ENCODE results near the gene ATP10A.

The ATP10A gene

DNA sequence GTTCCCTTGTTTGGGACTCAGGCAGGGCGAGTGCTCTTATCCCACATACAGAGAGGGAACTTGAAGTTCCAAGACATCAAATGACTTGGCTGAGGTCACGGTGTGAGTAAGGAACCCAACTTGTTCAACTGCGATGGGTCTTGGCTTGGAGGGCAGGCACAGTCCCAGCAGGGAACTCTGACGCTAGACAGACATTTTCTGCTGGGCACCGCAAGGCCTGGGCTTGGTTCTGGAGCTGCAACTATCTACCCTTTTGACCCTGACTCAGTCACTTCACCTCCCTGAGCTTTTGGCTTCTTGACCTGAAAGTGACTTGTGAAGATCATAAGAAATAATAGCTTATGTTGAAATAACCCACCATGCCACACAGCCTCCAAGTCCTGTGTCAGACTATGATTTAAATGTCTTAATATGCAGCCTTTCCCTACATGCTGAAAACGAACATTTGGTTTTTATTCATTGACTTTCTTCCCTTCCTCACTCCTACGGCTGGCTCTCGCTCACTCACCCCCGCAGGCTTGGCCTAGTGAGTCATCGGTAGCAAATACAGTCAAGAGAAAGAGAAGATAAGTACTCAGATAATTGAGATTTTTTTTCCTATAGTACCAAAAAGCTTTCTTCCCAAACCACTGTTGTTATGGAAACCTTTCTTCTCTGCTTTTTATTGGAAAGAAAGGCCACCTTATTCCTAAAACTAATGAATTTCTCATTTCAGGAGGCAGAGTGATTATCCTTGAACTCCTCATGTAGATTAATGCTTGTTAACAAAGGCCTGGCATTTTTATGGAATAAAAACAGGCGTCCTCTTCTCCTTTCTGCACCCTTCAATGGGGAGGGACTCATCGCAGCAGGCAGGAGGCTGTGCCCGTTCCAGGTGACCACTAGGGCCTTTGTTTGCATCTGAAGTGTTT is 178.4 kb downstream of the ATP10A start:
- H3K9me3 Mint-ChIP-seq, result peaks cover 4 to 6% of the 10 kb centered on the region in 2 donors
- DNase-seq (no peak), ATAC-seq (replicated peaks) (no peak)
- peaks cover 8% of the 10 kb centered on the region for H3K36me3 Mint-ChIP-seq (ENCODE audit: insufficient read depth)
- H3K4me1 Mint-ChIP-seq (ENCODE audit: low read depth in 2 of 2), result no peaks in the 10 kb centered on the region
- H3K27ac Mint-ChIP-seq, result no peak overlapping the region
- no peak overlapping the region for H3K4me3 Mint-ChIP-seq
- H3K27me3 Mint-ChIP-seq, result no peaks in the 10 kb centered on the region

DNA sequence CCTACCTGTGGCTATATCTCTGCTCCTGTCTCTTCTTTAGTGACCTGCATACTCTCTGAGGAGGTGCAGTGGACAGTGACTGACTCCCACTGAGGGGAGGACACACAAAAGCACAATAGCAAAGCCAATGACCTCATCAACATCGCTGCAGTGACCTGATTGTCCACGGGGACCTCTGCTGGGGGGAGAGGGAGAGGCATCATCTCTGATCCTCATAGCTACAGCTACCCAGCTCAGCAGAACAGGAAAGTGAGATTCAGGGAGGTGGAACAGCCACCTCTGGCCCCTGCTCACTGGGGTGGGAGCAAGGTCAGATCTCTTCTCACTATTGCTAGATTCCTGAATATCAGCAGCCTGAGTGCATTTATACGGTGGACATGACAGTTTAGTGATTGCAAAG is 179.2 kb downstream of the ATP10A start:
- H3K4me1 Mint-ChIP-seq (ENCODE audit: low read depth in 2 of 2), result no peaks in the 10 kb centered on the region
- H3K27ac Mint-ChIP-seq, result peak overlapping the region in 1 of 2 donors; percentile 55

DNA sequence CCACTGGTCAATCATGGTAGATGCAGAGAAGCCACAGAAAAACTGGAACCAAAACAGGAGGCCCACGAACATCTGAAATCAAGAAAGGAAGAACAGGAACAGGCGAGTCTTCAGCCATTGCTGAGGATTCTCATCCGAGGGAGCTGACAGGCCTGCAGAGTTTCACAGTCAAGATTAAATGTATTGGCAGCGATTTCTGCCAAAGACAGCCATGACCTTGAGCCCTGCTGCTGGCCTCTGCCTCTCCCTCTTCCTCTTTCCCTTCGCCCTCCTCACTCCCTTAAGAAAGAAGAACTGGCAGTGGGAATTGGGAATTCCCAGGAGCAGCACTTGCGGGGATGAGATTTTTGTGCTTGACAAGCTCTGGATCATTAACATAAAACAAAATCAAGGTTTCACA is 179.7 kb downstream of the ATP10A start:
- peak overlapping the region in 1 of 2 donors; percentile 55 for H3K27ac Mint-ChIP-seq
- no peak for DNase-seq
- peaks cover 11% of the 10 kb centered on the region for H3K36me3 Mint-ChIP-seq (ENCODE audit: insufficient read depth)
- peaks cover 4 to 6% of the 10 kb centered on the region in 2 donors for H3K9me3 Mint-ChIP-seq
- no peak for ATAC-seq (replicated peaks)
- no peaks in the 10 kb centered on the region for H3K4me1 Mint-ChIP-seq (ENCODE audit: low read depth in 2 of 2)
- H3K4me3 Mint-ChIP-seq, result no peak overlapping the region
- no peaks in the 10 kb centered on the region for H3K27me3 Mint-ChIP-seq

More for the DNA sequence above, 179.2 kb downstream of the ATP10A start:
- Mint-ChIP-seq H3K9me3 (peaks cover 4 to 6% of the 10 kb centered on the region in 2 donors), H3K4me3 (no peak overlapping the region), H3K27me3 (no peaks in the 10 kb centered on the region), H3K36me3 (ENCODE audit: insufficient read depth) (peaks cover 8% of the 10 kb centered on the region)
- DNase-seq, result no peak
- ATAC-seq (replicated peaks), result no peak

- H3K27me3 Mint-ChIP-seq, result no peaks in the 10 kb centered on the region
- no peak overlapping the region for H3K27ac Mint-ChIP-seq
- H3K36me3 Mint-ChIP-seq (ENCODE audit: insufficient read depth), result peaks cover 8% of the 10 kb centered on the region
- no peaks in the 10 kb centered on the region for H3K4me1 Mint-ChIP-seq (ENCODE audit: low read depth in 2 of 2)
- H3K4me3 Mint-ChIP-seq, result no peak overlapping the region
- peaks cover 4 to 6% of the 10 kb centered on the region in 2 donors for H3K9me3 Mint-ChIP-seq
- DNase-seq, result no peak
- no peak for ATAC-seq (replicated peaks)
Measured at GRCh38 chr15:25682340-25682739, 180.8 kb downstream of the ATP10A start.

DNA sequence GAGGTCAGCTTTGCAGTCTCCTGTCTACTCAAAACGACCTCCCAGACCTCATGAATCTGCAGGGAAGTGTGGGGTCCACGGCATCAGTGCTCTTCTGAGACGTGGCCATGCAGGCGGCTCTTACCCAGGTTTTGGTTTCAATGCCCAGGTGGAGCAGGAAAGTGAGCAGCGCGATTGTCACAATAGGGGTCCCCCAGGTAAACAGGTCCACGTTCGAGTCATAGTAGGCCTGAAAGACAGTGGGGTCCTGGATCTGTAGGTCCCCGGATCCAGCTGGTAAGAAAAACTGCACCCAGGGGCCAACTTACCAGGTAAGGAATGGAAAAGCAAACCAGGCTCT is 182.5 kb downstream of the ATP10A start:
- Mint-ChIP-seq H3K36me3 (ENCODE audit: insufficient read depth) (peaks cover 8% of the 10 kb centered on the region), H3K9me3 (peaks cover 5 to 6% of the 10 kb centered on the region in 2 donors), H3K4me3 (no peak overlapping the region), H3K27me3 (no peaks in the 10 kb centered on the region), H3K4me1 (ENCODE audit: low read depth in 2 of 2) (no peaks in the 10 kb centered on the region), H3K27ac (no peak overlapping the region)
- no peak for ATAC-seq (replicated peaks)
- DNase-seq, result no peak

DNA sequence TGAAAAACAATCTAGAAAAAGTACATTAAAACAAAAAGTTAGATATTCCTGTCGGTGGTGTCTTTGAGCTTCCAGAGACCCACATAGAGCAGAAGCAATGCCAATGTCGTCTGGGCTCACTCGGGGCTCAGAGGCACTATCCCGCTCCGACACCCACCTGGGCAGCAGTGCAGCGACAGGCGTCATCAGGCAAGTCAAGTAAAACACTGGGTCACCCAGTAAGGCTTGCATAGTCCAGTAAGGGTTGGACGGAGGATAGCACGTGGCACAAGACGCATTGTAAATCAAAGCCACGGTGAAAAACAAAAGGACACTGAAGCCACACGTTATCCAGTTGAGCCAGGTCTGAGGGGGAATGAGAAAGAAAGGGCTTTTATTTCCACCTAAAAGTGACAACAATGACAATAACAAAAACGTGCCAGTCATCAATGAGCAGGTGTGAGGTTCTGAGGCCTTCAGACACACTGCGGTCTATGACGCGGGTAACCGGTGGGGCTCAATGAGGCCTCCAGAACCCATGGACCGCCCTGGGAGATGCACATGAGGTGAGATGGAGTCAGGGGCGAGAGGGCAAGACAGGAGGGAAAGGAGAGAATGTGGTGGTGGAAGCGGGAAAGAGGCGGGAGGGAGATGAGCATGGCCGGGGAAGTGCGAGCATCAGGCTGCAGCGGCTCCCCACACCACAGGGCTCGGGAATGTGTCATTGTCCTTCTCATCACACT is 183.0 kb downstream of the ATP10A start:
- DNase-seq, result no peak
- ATAC-seq (replicated peaks), result no peak
- Mint-ChIP-seq H3K27me3 (no peaks in the 10 kb centered on the region), H3K36me3 (ENCODE audit: insufficient read depth) (peaks cover 8% of the 10 kb centered on the region), H3K27ac (no peak overlapping the region), H3K4me1 (ENCODE audit: low read depth in 2 of 2) (no peaks in the 10 kb centered on the region), H3K4me3 (no peak overlapping the region), H3K9me3 (peaks cover 5 to 6% of the 10 kb centered on the region in 2 donors)

DNA sequence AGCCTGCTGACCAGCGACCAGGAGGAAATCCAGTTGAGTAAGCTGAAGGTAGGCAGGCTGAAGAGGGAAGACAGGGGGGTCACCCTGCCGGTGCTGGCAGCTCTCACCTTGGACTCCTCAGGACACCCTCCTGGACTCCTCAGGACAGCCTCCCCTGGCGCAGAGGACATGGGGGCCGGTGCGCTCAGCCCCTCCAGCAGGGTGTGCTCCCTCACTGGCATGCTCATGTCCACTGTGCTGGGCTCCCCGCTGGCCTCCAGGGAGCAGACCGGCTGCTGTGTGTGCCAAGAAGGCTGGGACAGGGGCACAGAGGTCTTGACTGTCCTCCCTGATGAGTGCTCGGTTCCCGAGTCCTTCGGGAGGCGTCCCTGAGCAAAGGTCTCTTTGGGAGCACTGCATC is 183.6 kb downstream of the ATP10A start:
- Mint-ChIP-seq H3K36me3 (ENCODE audit: insufficient read depth) (peaks cover 8% of the 10 kb centered on the region), H3K9me3 (peaks cover 5 to 6% of the 10 kb centered on the region in 2 donors), H3K4me1 (ENCODE audit: low read depth in 2 of 2) (no peaks in the 10 kb centered on the region), H3K4me3 (no peak overlapping the region), H3K27ac (no peak overlapping the region), H3K27me3 (no peaks in the 10 kb centered on the region)
- ATAC-seq (replicated peaks), result no peak
- DNase-seq, result no peak

DNA sequence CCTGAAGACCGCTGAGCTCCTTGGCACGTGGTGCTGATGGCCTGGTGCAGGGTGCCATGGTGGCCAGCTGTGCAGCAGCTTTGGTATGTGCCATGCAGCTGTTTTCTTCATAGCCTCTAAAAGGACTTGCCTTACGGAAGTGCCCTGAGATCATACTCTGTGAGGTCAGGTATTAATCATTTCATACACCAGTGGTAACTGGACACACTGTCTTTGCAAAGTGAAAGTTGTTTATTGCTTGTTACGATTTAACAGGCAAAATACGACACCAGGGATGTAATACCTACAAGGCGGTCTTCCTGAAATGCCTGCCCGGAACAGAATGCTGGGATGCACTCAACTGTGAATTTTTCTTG is 184.6 kb downstream of the ATP10A start:
- peaks cover 5 to 6% of the 10 kb centered on the region in 2 donors for H3K9me3 Mint-ChIP-seq
- H3K36me3 Mint-ChIP-seq (ENCODE audit: insufficient read depth), result peaks cover 8% of the 10 kb centered on the region
- H3K4me3 Mint-ChIP-seq, result no peak overlapping the region
- DNase-seq (no peak), ATAC-seq (replicated peaks) (no peak)
- no peak overlapping the region for H3K27ac Mint-ChIP-seq
- H3K4me1 Mint-ChIP-seq (ENCODE audit: low read depth in 2 of 2), result no peaks in the 10 kb centered on the region
- H3K27me3 Mint-ChIP-seq, result no peaks in the 10 kb centered on the region

DNA sequence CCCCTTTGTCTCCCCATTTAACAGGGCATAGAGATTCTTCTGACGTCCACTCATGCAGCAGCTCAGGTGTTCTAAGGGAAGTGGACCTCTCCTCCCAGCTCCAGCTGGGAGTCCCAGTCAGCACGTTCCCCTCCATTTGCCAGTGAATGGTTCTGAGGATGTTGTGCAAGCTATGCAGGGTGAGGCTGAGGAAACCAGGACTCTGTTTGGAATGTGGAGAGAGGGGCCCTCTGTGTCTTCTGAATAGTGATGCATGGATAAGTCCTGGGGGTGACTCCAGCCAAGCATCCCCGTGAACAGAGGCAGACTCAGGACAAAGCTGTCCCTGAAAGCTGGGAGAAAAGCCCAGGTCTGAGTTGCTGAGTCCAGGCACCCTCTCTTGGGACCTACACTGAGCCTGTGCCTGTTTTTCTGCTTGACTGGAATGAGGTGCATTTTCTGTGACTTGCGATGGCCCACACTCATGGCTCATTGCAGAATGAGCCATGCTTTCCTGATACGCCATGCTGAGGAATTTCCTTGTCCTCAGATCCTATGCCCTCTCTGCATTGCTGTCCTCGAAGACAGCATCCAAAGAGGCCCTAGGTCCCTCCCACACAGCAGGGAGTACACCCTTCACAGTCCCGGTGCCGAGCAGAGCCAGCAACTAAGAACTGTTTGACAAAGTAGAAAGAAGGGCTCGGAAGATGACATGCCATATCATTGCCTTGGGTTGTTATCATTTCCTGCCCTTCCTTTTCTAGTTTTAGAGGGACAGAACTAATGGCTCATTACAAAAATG is 185.2 kb downstream of the ATP10A start:
- no peaks in the 10 kb centered on the region for H3K27me3 Mint-ChIP-seq

DNA sequence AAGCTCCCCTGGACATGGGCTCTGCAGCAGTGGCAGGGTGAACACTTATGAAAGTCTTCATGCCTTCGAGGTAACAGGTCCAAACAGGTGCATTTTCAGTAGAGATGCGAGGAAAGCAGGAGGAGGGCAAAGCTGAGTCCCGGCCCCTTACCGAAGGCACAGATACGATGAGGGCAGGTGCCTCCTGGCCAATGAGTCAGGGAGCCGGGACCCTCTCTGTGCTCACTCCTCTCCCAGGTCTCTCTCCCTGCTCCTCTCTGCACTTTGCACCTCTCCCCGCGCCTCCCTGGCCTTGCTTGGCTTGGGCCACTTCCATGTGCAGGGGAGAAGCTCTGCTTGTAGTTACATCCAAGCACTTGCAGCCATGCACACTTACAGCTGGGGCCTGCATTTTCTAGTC is 187.1 kb downstream of the ATP10A start:
- DNase-seq (no peak), ATAC-seq (replicated peaks) (no peak)
- Mint-ChIP-seq H3K4me3 (no peak overlapping the region), H3K9me3 (peaks cover 4 to 9% of the 10 kb centered on the region in 2 donors), H3K4me1 (ENCODE audit: low read depth in 2 of 2) (no peaks in the 10 kb centered on the region), H3K27ac (no peak overlapping the region), H3K27me3 (no peaks in the 10 kb centered on the region), H3K36me3 (ENCODE audit: insufficient read depth) (peaks cover 6% of the 10 kb centered on the region)

More for the DNA sequence above, 185.2 kb downstream of the ATP10A start:
- DNase-seq (no peak), ATAC-seq (replicated peaks) (no peak)
- Mint-ChIP-seq H3K4me3 (no peak overlapping the region), H3K36me3 (ENCODE audit: insufficient read depth) (peaks cover 8% of the 10 kb centered on the region), H3K9me3 (peaks cover 1 to 2% of the 10 kb centered on the region in 2 donors), H3K4me1 (ENCODE audit: low read depth in 2 of 2) (no peaks in the 10 kb centered on the region), H3K27ac (no peak overlapping the region)

GRCh38 chr15:25675396-25675795 is 187.7 kb downstream of the ATP10A start:
- ATAC-seq (replicated peaks) (no peak), DNase-seq (no peak)
- Mint-ChIP-seq H3K4me1 (ENCODE audit: low read depth in 2 of 2) (no peaks in the 10 kb centered on the region), H3K9me3 (peaks cover 4 to 9% of the 10 kb centered on the region in 2 donors), H3K4me3 (no peak overlapping the region), H3K27ac (no peak overlapping the region), H3K27me3 (peaks cover 0 to 6% of the 10 kb centered on the region in 2 donors), H3K36me3 (ENCODE audit: insufficient read depth) (peaks cover 5% of the 10 kb centered on the region)

DNA sequence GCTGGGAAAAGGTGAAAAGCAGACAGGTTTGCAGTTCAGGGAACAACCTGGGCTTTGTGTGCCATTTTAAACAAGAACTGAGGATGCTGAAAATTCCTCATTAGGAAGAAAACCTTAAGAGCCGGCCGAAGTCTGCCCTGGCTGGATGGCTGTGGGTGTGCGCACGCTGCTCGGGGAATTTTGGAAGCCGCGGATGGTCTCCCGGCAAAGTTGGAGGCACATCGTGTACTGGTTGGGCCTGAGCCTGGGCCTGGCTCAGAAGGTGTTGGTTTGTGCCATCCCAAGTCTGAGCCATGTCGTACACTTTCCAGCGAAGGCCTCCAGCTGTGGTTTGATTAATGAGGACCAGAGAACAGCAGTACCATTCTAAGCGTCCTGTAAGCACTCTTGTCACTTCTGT is 188.2 kb downstream of the ATP10A start:
- peaks cover 2% of the 10 kb centered on the region for H3K36me3 Mint-ChIP-seq (ENCODE audit: insufficient read depth)
- peaks cover 0 to 4% of the 10 kb centered on the region in 2 donors for H3K4me1 Mint-ChIP-seq (ENCODE audit: low read depth in 2 of 2)
- ATAC-seq (replicated peaks) (no peak), DNase-seq (no peak)
- H3K9me3 Mint-ChIP-seq, result peaks cover 4 to 9% of the 10 kb centered on the region in 2 donors
- no peak overlapping the region for H3K4me3 Mint-ChIP-seq
- no peak overlapping the region for H3K27ac Mint-ChIP-seq
- H3K27me3 Mint-ChIP-seq, result peaks cover 0 to 11% of the 10 kb centered on the region in 2 donors

DNA sequence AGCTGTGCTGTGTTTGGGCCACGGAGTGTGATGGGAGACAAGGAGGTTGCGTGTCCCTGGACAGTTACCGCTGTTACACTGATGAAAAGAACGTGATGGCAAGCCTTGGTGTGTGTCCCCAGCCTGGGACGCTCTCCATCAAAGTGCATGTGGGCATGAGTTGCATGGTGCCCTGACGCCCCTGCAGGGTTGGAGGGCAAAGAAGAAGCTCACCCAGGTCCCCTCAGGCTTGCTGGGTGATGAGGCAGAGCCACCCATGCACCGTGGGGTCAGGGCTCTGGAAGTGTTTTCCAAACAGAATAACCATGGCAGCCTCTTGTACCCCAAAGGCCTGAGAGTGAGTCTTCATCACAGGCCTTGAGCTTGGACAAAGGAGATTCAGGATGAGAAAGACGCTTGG is 189.2 kb downstream of the ATP10A start:
- ATAC-seq (replicated peaks) (no peak), DNase-seq (no peak)
- H3K4me3 Mint-ChIP-seq, result no peak overlapping the region
- H3K9me3 Mint-ChIP-seq, result peaks cover 5 to 9% of the 10 kb centered on the region in 2 donors
- H3K36me3 Mint-ChIP-seq (ENCODE audit: insufficient read depth), result peaks cover 2% of the 10 kb centered on the region
- H3K4me1 Mint-ChIP-seq (ENCODE audit: low read depth in 2 of 2), result peaks cover 2 to 6% of the 10 kb centered on the region in 2 donors
- peaks cover 0 to 20% of the 10 kb centered on the region in 2 donors for H3K27me3 Mint-ChIP-seq
- no peak overlapping the region for H3K27ac Mint-ChIP-seq

Data from effector memory CD8-positive, alpha-beta T cell (primary cell).